Rectal smooth muscle tissue (tissue), 1 donor: ENCODE results near the gene CCDC112.
"Not testable (repeated sequence)": the region's sequence is repeated elsewhere in the genome, so short reads cannot be mapped to it uniquely, and the experiment has no call there.

Experiments
- H3K27ac ChIP-seq: one replicate; pipeline ENCODE4 v1.7.0; 2013; ENCODE audit warnings: low read depth, low read length, inconsistent platforms
- H3K27me3 ChIP-seq: one replicate; pipeline ENCODE4 v1.7.0; 2013; ENCODE audit warnings: low read length; ENCODE audit not compliant: control insufficient read depth, insufficient read depth
- H3K36me3 ChIP-seq: one replicate; pipeline ENCODE4 v1.7.0; 2013; ENCODE audit warnings: low read length; ENCODE audit not compliant: control insufficient read depth, insufficient read depth
- H3K4me1 ChIP-seq: one replicate; pipeline ENCODE4 v1.7.0; 2013; ENCODE audit warnings: low read length; ENCODE audit not compliant: control insufficient read depth, insufficient read depth
- H3K4me3 ChIP-seq: one replicate; pipeline ENCODE4 v1.7.0; 2013; ENCODE audit warnings: low read length
- H3K9ac ChIP-seq: one replicate; pipeline ENCODE4 v1.7.0; 2013; ENCODE audit warnings: low read length

Gene CCDC112

DNA sequence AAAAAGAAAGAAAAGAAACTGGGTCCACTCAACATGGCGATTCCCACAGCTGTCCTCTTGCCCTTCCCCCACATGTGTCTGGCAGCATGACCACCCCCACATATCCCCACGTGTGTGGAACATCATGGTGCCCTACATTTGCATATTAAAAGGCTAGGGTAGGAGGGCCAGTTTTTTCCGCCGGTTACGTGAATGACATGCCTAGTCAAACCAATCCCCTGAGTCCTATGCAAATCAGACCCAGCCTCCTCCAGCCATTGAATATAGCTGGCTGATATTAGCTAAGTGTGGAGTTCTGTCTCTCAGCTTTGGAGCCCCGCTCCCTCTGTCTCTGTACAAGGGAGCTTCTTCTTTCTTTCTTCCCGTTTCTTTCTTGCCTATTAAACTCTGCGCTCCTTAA lies 33.0 kb upstream of the CCDC112 start:
- H3K4me1 ChIP-seq, result no peaks in the 10 kb centered on the region
- H3K9ac ChIP-seq, result no peak overlapping the region
- H3K27ac ChIP-seq, result no peak overlapping the region
- no peak overlapping the region for H3K4me3 ChIP-seq
- no peaks in the 10 kb centered on the region for H3K27me3 ChIP-seq
- no peaks in the 10 kb centered on the region for H3K36me3 ChIP-seq

DNA sequence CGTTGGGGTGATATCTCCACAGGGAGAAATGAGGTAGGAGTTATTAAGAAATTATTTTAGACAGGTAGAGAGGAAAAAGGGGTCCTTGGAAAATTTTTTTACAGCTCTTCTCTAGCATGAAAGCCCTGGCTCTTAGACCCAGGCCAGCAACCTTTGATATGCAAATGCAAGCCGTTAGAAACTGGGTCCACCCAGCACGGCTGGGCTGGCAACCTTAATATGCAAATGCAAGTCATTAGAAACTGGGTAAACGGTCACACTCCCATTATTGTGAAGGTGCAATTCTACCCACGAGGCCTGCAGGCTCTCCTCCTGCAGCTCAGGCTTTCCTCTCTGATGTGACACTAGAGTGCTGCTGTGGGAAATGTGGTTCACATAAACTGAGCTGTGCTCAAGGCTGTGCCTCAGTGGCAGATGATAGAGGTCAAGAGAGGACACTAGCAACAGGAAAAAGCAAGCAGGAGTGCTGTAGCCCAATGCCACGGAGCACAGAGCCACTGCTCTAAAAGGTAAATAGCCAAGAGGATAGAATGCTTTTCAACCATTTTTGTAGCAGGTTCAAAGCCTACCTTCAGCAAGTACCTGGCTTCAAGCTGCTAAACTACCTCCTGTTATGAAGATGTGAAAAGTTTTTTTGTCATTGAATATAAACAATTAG lies 32.3 kb upstream of the CCDC112 start:
- H3K36me3 ChIP-seq, H3K9ac ChIP-seq, H3K4me3 ChIP-seq, H3K27ac ChIP-seq, H3K27me3 ChIP-seq, H3K4me1 ChIP-seq: not testable (repeated sequence)

DNA sequence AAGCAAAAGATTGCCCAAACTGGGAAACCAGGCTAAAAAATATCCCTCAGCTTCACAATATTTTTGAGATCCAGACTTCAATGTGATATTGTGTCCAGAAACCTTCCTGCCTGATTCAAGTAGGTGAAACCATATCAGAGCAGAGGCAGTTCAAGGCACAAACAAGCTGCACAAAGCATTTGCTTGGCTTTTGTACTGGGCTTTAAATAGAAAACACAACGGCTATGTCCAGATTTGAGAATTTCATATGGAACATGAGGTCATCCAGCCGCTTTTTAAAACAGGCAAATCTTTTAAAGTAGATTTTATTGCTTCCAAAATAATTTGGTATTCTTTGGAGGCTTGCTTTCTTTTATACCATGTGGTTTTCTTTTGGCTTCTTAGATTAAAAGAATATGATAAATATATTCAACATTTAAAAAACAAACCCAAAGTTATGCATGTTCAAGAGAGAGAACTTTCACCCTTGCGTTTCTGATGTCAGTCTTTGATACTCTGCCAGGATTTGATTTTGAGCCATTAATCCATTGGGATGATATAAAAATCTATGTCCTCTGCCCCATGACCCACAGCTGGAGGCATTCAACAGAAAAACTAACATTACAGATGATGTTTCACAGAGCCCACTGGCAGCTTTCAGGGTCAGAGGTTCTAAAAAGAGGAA lies 29.0 kb upstream of the CCDC112 start:
- no peak overlapping the region for H3K9ac ChIP-seq
- H3K36me3 ChIP-seq, result no peaks in the 10 kb centered on the region
- H3K4me3 ChIP-seq, result no peak overlapping the region
- H3K4me1 ChIP-seq, result no peaks in the 10 kb centered on the region
- H3K27ac ChIP-seq, result no peak overlapping the region
- H3K27me3 ChIP-seq, result no peaks in the 10 kb centered on the region

DNA sequence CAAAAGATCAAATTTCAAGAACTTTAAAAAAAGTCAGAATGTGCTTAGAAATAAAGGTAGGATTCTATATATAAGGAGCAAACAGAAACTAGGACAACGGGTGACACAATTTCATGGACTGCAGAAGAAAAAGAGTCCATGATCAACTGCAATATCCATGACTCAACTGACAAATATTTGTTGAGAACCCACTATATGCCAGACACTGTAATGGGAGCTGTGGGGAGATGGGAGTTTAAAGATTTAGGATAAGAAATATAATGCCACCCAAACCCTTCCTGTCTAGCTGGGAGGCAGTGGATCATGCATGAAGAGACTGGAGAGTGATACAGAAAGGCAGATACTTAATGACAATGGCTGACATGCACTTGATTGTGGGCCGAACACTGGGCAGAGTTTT lies 27.6 kb upstream of the CCDC112 start:
- no peak overlapping the region for H3K4me3 ChIP-seq
- H3K27me3 ChIP-seq, result no peaks in the 10 kb centered on the region
- H3K36me3 ChIP-seq, result no peaks in the 10 kb centered on the region
- no peak overlapping the region for H3K9ac ChIP-seq
- no peaks in the 10 kb centered on the region for H3K4me1 ChIP-seq
- no peak overlapping the region for H3K27ac ChIP-seq

DNA sequence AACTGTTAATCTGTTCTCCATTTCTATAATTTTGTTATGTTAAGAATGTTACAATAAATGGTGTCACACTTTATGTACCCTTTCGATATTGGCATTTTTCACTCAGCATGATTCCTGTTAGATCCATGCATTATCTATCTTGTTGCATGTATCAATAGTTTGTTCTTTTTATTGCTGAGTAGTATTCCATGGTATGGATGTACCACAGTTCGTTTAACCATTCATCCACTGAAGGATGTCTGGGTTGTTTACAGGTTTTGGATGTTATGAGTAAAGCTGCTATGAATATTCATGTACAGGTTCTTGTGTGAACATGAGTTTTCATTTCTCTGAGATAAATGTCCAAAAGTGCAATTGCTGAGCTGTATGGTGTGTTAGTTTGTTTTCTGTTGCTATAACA lies 26.3 kb upstream of the CCDC112 start:
- Histone ChIP-seq H3K27ac (no peak overlapping the region), H3K4me3 (no peak overlapping the region)

DNA sequence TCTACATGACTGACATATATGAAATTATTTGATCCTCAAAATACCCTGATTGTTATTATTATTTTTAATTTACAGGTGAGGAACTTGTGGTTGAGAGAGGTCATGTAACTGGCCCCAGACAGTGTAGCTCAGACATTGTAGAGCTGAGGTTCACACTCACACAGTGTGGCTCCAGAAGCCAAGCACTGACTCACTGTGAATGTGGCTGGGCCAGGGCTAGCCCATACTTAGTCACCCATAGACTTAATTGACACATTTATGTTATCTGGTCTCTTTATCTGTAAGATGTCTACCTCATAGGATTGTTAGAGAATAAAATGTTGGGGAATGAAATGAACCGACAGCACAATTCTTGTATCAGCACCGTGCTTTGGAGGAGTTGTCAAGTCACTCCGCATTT lies 24.9 kb upstream of the CCDC112 start:
- Histone ChIP-seq H3K27me3 (no peaks in the 10 kb centered on the region), H3K36me3 (no peaks in the 10 kb centered on the region), H3K27ac (no peak overlapping the region), H3K9ac (no peak overlapping the region), H3K4me3 (no peak overlapping the region), H3K4me1 (no peaks in the 10 kb centered on the region)

More for the DNA sequence above, 26.3 kb upstream of the CCDC112 start:
- Histone ChIP-seq H3K27me3 (no peaks in the 10 kb centered on the region), H3K4me1 (no peaks in the 10 kb centered on the region), H3K36me3 (no peaks in the 10 kb centered on the region), H3K9ac (no peak overlapping the region)

DNA sequence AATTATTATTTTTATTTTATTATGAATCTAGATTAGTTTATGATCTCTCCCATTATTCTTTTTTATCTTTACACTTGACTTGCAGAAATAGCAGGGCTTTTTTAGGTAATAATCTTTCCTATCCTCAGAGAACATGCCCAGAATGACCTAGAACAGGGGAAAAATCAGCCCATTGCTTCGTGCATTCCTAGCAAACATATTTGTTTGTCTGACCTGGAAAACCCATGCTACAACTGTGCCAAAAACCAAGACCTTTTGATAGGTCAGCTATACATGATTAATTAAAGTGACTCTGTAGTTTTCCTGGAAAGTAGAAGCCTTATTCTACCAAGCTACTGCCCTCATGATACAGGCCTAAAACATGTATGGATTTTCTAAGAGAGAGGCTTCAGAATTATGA lies 24.1 kb upstream of the CCDC112 start:
- H3K4me1 ChIP-seq, result no peaks in the 10 kb centered on the region
- no peak overlapping the region for H3K27ac ChIP-seq
- H3K9ac ChIP-seq, result no peak overlapping the region
- no peak overlapping the region for H3K4me3 ChIP-seq
- H3K36me3 ChIP-seq, result no peaks in the 10 kb centered on the region
- no peaks in the 10 kb centered on the region for H3K27me3 ChIP-seq

DNA sequence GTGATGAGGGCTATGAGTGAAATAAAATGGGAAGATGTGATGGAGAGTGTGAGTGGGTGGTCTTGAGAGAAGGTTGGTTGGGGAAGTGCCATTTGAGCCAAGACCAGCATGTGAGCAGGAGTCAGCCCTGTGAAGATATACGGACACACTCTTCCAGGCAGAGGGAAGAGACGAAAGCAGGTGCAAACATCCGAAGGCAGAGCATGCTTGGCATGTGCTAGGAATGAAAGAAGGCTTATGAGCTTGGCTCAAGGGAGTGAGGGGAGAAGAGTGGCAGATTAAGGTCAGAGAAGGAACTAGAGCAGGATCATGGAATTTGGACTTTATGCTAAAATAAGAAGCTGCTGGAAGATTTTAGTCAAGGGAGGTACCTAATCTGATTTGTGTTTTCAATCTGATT lies 23.6 kb upstream of the CCDC112 start:
- Histone ChIP-seq H3K27me3 (no peaks in the 10 kb centered on the region), H3K36me3 (no peaks in the 10 kb centered on the region), H3K27ac (no peak overlapping the region), H3K4me3 (no peak overlapping the region), H3K4me1 (no peaks in the 10 kb centered on the region), H3K9ac (no peak overlapping the region)

DNA sequence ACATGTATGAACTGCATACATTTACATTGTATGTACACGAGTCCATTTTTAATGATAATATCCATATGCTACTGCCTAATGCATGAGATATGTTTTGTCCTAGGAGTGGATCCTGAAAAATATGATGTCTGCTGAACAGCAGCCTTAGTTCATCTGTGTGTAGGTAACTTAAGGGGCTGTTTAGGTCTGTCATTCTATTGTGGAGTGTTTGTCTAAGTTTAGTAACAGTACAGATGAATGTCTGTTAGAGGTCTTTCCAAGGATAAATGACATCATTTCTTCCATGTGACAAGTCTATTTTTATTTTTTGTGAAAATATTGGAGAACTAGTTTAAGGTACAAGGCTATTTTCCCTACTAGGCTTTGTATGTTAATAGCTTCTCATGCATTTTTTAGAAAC lies 22.6 kb upstream of the CCDC112 start:
- H3K4me1 ChIP-seq, result no peaks in the 10 kb centered on the region
- no peak overlapping the region for H3K9ac ChIP-seq
- no peaks in the 10 kb centered on the region for H3K27me3 ChIP-seq
- H3K4me3 ChIP-seq, result no peak overlapping the region
- no peak overlapping the region for H3K27ac ChIP-seq
- no peaks in the 10 kb centered on the region for H3K36me3 ChIP-seq

DNA sequence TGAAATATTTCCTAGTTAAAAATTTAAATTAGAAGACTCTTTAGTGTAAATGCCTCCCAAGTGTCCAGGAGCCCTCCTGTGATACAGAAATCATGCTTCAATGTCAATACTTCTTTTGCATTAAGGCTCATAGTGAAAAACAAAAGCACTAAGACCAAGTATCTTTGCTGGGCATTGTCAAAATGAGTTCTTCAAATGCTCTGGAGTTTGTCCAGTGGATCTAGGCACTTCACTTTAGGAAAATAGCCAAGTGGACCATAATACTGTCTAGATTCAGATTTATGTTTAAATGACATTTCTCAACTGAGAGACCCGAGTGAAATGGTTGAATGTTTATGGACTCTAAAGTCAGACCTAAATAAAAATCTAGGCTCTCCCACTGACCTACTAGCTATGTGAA lies 21.3 kb upstream of the CCDC112 start:
- Histone ChIP-seq H3K27me3 (no peaks in the 10 kb centered on the region), H3K4me3 (no peak overlapping the region), H3K27ac (no peak overlapping the region)

DNA sequence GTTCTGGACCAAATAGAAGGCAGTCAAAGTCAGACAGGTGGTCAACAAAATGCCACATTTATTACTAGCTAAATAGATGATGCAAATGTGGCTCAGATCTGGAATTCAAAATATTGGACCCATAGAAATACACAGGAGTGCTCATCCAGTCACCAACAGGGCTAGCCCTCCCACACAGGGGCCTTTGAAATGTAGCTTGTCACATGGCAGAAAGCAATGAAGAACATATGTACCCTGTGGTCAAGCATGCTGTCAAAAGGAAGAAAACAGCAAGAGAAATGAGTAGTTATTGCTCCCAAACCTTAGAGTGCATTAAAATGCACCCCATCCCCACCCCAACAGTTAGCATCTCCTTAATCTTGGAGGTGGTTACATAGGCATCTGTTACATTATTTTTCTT lies 20.9 kb upstream of the CCDC112 start:
- Histone ChIP-seq H3K27ac (no peak overlapping the region), H3K36me3 (no peaks in the 10 kb centered on the region), H3K9ac (no peak overlapping the region), H3K4me3 (no peak overlapping the region), H3K4me1 (no peaks in the 10 kb centered on the region), H3K27me3 (no peaks in the 10 kb centered on the region)

More for the DNA sequence above, 21.3 kb upstream of the CCDC112 start:
- H3K36me3 ChIP-seq, result no peaks in the 10 kb centered on the region
- no peak overlapping the region for H3K9ac ChIP-seq
- H3K4me1 ChIP-seq, result no peaks in the 10 kb centered on the region

DNA sequence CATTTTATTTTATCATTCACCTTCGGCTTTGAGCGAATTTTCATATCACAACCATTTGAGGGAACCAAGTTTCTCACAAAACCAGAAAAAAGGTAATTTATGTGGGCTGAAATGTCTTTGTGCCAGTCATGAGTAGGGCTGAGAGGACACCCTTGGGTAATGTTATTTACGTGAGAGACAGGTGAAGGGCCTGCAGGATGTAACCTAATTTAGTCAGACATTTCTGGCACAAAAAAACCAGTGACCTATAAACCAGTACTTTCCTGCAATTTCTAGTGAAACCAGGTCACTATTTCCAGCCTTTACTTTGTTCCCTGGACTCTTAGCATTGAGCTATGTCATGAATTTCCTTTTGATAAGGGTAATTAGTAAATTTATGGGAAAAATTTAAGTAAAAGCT lies 17.2 kb upstream of the CCDC112 start:
- no peak overlapping the region for H3K4me3 ChIP-seq

DNA sequence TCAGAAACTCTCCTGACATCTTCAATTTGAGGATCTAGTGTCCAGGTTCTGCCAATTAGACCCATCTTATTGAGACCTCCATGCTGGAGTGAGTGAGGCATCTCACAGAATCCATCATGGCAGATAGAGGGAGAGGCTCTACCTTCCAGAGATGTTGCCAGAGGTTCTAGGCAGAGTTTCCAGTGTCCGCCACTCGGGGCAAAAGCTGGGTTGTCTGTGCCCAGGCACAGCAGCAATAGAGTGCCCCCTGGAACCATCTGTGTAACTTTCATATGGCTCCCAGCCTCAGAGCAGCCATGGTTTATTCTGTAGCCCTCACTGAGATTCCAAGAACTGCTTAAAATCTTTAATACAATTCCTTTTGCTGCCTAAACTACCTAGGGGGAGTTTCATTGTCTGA lies 16.6 kb upstream of the CCDC112 start:
- no peaks in the 10 kb centered on the region for H3K36me3 ChIP-seq
- no peak overlapping the region for H3K27ac ChIP-seq
- H3K4me3 ChIP-seq, result no peak overlapping the region
- no peak overlapping the region for H3K9ac ChIP-seq
- no peaks in the 10 kb centered on the region for H3K27me3 ChIP-seq
- H3K4me1 ChIP-seq, result no peaks in the 10 kb centered on the region

More for the DNA sequence above, 17.2 kb upstream of the CCDC112 start:
- no peaks in the 10 kb centered on the region for H3K27me3 ChIP-seq
- no peaks in the 10 kb centered on the region for H3K36me3 ChIP-seq
- no peaks in the 10 kb centered on the region for H3K4me1 ChIP-seq
- H3K27ac ChIP-seq, result no peak overlapping the region
- no peak overlapping the region for H3K9ac ChIP-seq
